ENCODE measurements around the gene NOVA2.

- no peak for TF ChIP-seq CTCF (conservative IDR thresholded peaks at IDR 0.05)
- TF ChIP-seq EZH2 (IDR thresholded peaks at IDR 0.05; ENCODE audit: low read depth), result no peak
Observed at GRCh38 chr19:45895519-45895972, 78.1 kb downstream of the NOVA2 start.
